Endothelial cell of umbilical vein (primary cell): ENCODE measurements around the gene LYRM2.

Experiments
- CTCF ChIP-seq, 2 donors: IDR thresholded peaks; 1 replicate in 1 of 2; 2 replicates in 1 of 2; pipeline ENCODE4 v1.5.1; 2011; ENCODE audit warnings: low read length in 2 of 2, mild to moderate bottlenecking in 2 of 2, moderate library complexity in 2 of 2, control low read depth in 1 of 2, inconsistent platforms in 1 of 2, low read depth in 1 of 2; ENCODE audit not compliant: insufficient read depth in 1 of 2; ENCODE audit errors: extremely low read depth in 1 of 2
- MAX ChIP-seq: IDR thresholded peaks from 2 replicates; pipeline ENCODE4 v1.6.1; 2011; ENCODE audit not compliant: insufficient read depth, insufficient read length
- POLR2A ChIP-seq: IDR thresholded peaks from 2 replicates; pipeline ENCODE4 v1.6.1; 2012; ENCODE audit warnings: low read depth, mild to moderate bottlenecking, control low read depth, low read length
- POLR2AphosphoS5 ChIP-seq: IDR thresholded peaks from 2 replicates; pipeline ENCODE4 v1.6.1; 2012; ENCODE audit warnings: low read depth, mild to moderate bottlenecking, control low read depth, low read length, moderate library complexity; ENCODE audit not compliant: insufficient read depth

GRCh38 chr6:89566008-89566800 lies 72.3 kb downstream of the LYRM2 start:
- no peak for TF ChIP-seq POLR2A
- no peak for TF ChIP-seq CTCF (IDR thresholded peaks at IDR 0.05; ENCODE audit: extremely low read depth in 1 of 2, insufficient read depth in 1 of 2, low read depth in 1 of 2, low read length in 2 of 2)
- TF ChIP-seq POLR2AphosphoS5 = no peak
- no peak for TF ChIP-seq MAX
